ENCODE results near the gene RAB36.

The RAB36 gene

GRCh38 chr22:23124611-23125511 lies 20.4 kb upstream of the RAB36 start:
- H3K27ac Mint-ChIP-seq = no peak overlapping the region
- H3K4me3 Mint-ChIP-seq = no peak overlapping the region
- H3K4me1 Mint-ChIP-seq = peaks cover 7% of the 10 kb centered on the region
- no peaks in the 10 kb centered on the region for H3K9me3 Mint-ChIP-seq
- H3K36me3 Mint-ChIP-seq (ENCODE audit: low read depth) = no peaks in the 10 kb centered on the region
- no peak for TF ChIP-seq CTCF (IDR thresholded peaks at IDR 0.05; ENCODE audit: unreplicated experiment in 3 of 3)
- peaks cover 10% of the 10 kb centered on the region for H3K27me3 Mint-ChIP-seq (ENCODE audit: low read depth)

- Mint-ChIP-seq H3K4me1 (peaks cover 7% of the 10 kb centered on the region), H3K27me3 (ENCODE audit: low read depth) (peaks cover 10% of the 10 kb centered on the region)
- TF ChIP-seq CTCF (IDR thresholded peaks at IDR 0.05; ENCODE audit: unreplicated experiment in 3 of 3) = no peak
These were observed 19.7 kb upstream of the RAB36 start for GRCh38 chr22:23125512-23126103.

GRCh38 chr22:23126165-23127054 lies 18.9 kb upstream of the RAB36 start:
- Mint-ChIP-seq H3K4me1 (peaks cover 7% of the 10 kb centered on the region), H3K4me3 (no peak overlapping the region), H3K27ac (no peak overlapping the region), H3K36me3 (ENCODE audit: low read depth) (no peaks in the 10 kb centered on the region), H3K9me3 (no peaks in the 10 kb centered on the region), H3K27me3 (ENCODE audit: low read depth) (peaks cover 10% of the 10 kb centered on the region)
- no peak for TF ChIP-seq CTCF (IDR thresholded peaks at IDR 0.05; ENCODE audit: unreplicated experiment in 3 of 3)

More at GRCh38 chr22:23125512-23126103, 19.7 kb upstream of the RAB36 start:
- Mint-ChIP-seq H3K36me3 (ENCODE audit: low read depth) (no peaks in the 10 kb centered on the region), H3K27ac (no peak overlapping the region), H3K4me3 (no peak overlapping the region), H3K9me3 (no peaks in the 10 kb centered on the region)

- Mint-ChIP-seq H3K27me3 (ENCODE audit: low read depth) (peaks cover 10% of the 10 kb centered on the region), H3K36me3 (ENCODE audit: low read depth) (no peaks in the 10 kb centered on the region), H3K4me3 (no peak overlapping the region), H3K4me1 (peaks cover 7% of the 10 kb centered on the region), H3K9me3 (no peaks in the 10 kb centered on the region), H3K27ac (no peak overlapping the region)
- no peak for TF ChIP-seq CTCF (IDR thresholded peaks at IDR 0.05; ENCODE audit: unreplicated experiment in 3 of 3)
These were observed 18.1 kb upstream of the RAB36 start for GRCh38 chr22:23127055-23127756.

- TF ChIP-seq CTCF (IDR thresholded peaks at IDR 0.05; ENCODE audit: unreplicated experiment in 3 of 3) = no peak
- Mint-ChIP-seq H3K36me3 (ENCODE audit: low read depth) (no peaks in the 10 kb centered on the region), H3K27ac (no peak overlapping the region), H3K4me1 (peaks cover 7% of the 10 kb centered on the region), H3K4me3 (no peak overlapping the region), H3K9me3 (no peaks in the 10 kb centered on the region), H3K27me3 (ENCODE audit: low read depth) (peaks cover 10% of the 10 kb centered on the region)
These were observed 17.5 kb upstream of the RAB36 start for GRCh38 chr22:23127788-23128187.
